Calu3 (cell line): ENCODE measurements around the gene DGCR2. TPM values are rescaled to one million over a fixed set of nuclear protein-coding genes. Genes with fewer than 3 reads are reported as not detected.
A peak's percentile ranks its signal among the peaks of the same experiment; 100 is the strongest.
"Not testable (repeated sequence)": the region's sequence is repeated elsewhere in the genome, so short reads cannot be mapped to it uniquely, and the experiment has no call there.

Source experiments
- BruUV-seq: library from RNA; stranded (reverse); fragments of 400-500 nt; replicated peaks from 2 replicates; lab custom pipeline; 2021; lab: Mats Ljungman, UMichigan
- CTCF ChIA-PET: fragments of 300-600 bp; sonication (Branson Sonifier 250); formaldehyde crosslinking; loops from one replicate; lab custom pipeline; 2022; ENCODE audit warnings: antibody characterized with exemption; lab: Charles Lee
- DNase-seq: peaks from one replicate; pipeline ENCODE4 v3.0.0; 2022
- H3K27ac Mint-ChIP-seq: one replicate; pipeline ENCODE4 v1.8.0; 2022; ENCODE audit warnings: mixed read lengths; ENCODE audit not compliant: unreplicated experiment
- H3K27me3 Mint-ChIP-seq: one replicate; pipeline ENCODE4 v1.8.0; 2022; ENCODE audit warnings: mixed read lengths; ENCODE audit not compliant: unreplicated experiment
- H3K36me3 Mint-ChIP-seq: one replicate; pipeline ENCODE4 v1.8.0; 2022; ENCODE audit warnings: mild to moderate bottlenecking, moderate library complexity, mixed read lengths; ENCODE audit not compliant: insufficient read depth, unreplicated experiment
- H3K4me1 Mint-ChIP-seq: one replicate; pipeline ENCODE4 v1.8.0; 2022; ENCODE audit warnings: mild to moderate bottlenecking, low read depth, mixed read lengths; ENCODE audit not compliant: unreplicated experiment
- H3K4me3 Mint-ChIP-seq: one replicate; pipeline ENCODE4 v1.8.0; 2022; ENCODE audit warnings: mild to moderate bottlenecking, low read depth, moderate library complexity, mixed read lengths; ENCODE audit not compliant: unreplicated experiment
- H3K9me3 Mint-ChIP-seq: one replicate; pipeline ENCODE4 v1.8.0; 2022; ENCODE audit warnings: low read depth, mixed read lengths; ENCODE audit not compliant: unreplicated experiment
- CTCF ChIP-seq: fragments of 200-600 bp; IDR thresholded peaks from one replicate; pipeline ENCODE4 v1.8.0; 2022; ENCODE audit warnings: antibody characterized with exemption; ENCODE audit not compliant: unreplicated experiment
- intact Hi-C: fragments of 100-400 bp; cut with micrococcal nuclease; formaldehyde crosslinking; loops from one replicate; pipeline ENCODE4 v1.10.0; 2022; ENCODE audit not compliant: unreplicated experiment
- total RNA-seq: library from RNA; stranded (reverse); gene quantifications from 2 replicates; pipeline ENCODE4 v1.2.3, GENCODE V29; 2022

DGCR2 gene
- total RNA-seq, 1 experiment from 2014 or later: 76.4 TPM

- Mint-ChIP-seq H3K27ac (peak overlapping the region; percentile 5), H3K27me3 (peaks cover 30% of the 10 kb centered on the region)
- H3K36me3 Mint-ChIP-seq, CTCF ChIA-PET, H3K9me3 Mint-ChIP-seq, H3K4me3 Mint-ChIP-seq, H3K4me1 Mint-ChIP-seq, BruUV-seq, intact Hi-C loops, DNase-seq: not testable (repeated sequence)
These were observed 94.7 kb downstream of the DGCR2 start for GRCh38 chr22:19027371-19028059.

GRCh38 chr22:19026080-19026479, 96.1 kb downstream of the DGCR2 start:
- H3K36me3 Mint-ChIP-seq, H3K4me1 Mint-ChIP-seq, intact Hi-C loops, CTCF ChIA-PET, DNase-seq, H3K27ac Mint-ChIP-seq, BruUV-seq, H3K9me3 Mint-ChIP-seq, H3K4me3 Mint-ChIP-seq: not testable (repeated sequence)
- H3K27me3 Mint-ChIP-seq: peaks cover 31% of the 10 kb centered on the region

GRCh38 chr22:19024956-19025489, 97.2 kb downstream of the DGCR2 start:
- DNase-seq, H3K27ac Mint-ChIP-seq, H3K4me3 Mint-ChIP-seq, H3K9me3 Mint-ChIP-seq, intact Hi-C loops, H3K36me3 Mint-ChIP-seq, CTCF ChIA-PET, BruUV-seq, H3K4me1 Mint-ChIP-seq: not testable (repeated sequence)
- H3K27me3 Mint-ChIP-seq: peaks cover 41% of the 10 kb centered on the region

GRCh38 chr22:19023931-19024330, 98.3 kb downstream of the DGCR2 start:
- H3K9me3 Mint-ChIP-seq, DNase-seq, intact Hi-C loops, BruUV-seq, H3K4me1 Mint-ChIP-seq, H3K27ac Mint-ChIP-seq, H3K4me3 Mint-ChIP-seq, CTCF ChIA-PET, H3K36me3 Mint-ChIP-seq: not testable (repeated sequence)
- H3K27me3 Mint-ChIP-seq: peaks cover 52% of the 10 kb centered on the region

GRCh38 chr22:19022755-19023154, 99.5 kb downstream of the DGCR2 start:
- BruUV-seq: no TSS peak
- CTCF ChIA-PET: interaction anchor here (0.6 kb wide), 4 partner anchors 9 to 456 kb away, joined by 4 to 5 read pairs (median 4); partner anchors contain the start of gene UFD1
- no peak overlapping the region for H3K27ac Mint-ChIP-seq
- no peaks in the 10 kb centered on the region for H3K4me1 Mint-ChIP-seq
- intact Hi-C loops: no loop called here
- H3K27me3 Mint-ChIP-seq: peaks cover 59% of the 10 kb centered on the region
- DNase-seq: no peak
- H3K36me3 Mint-ChIP-seq: no peaks in the 10 kb centered on the region
- TF ChIP-seq CTCF: no peak
- H3K9me3 Mint-ChIP-seq: no peaks in the 10 kb centered on the region
- H3K4me3 Mint-ChIP-seq: no peak overlapping the region

- intact Hi-C loops: no loop called here
- CTCF ChIA-PET: interaction anchor here (0.6 kb wide), 1 partner anchor 12 kb away, joined by 4 read pairs; no protein-coding TSS in a partner anchor
- Mint-ChIP-seq H3K27me3 (peaks cover 45% of the 10 kb centered on the region), H3K27ac (no peak overlapping the region), H3K9me3 (no peaks in the 10 kb centered on the region), H3K36me3 (no peaks in the 10 kb centered on the region), H3K4me3 (no peak overlapping the region), H3K4me1 (no peaks in the 10 kb centered on the region)
- no peak for DNase-seq
- no TSS peak for BruUV-seq
- no peak for TF ChIP-seq CTCF
These were observed 102.6 kb downstream of the DGCR2 start for GRCh38 chr22:19019679-19020032.
